HG03039 (cell line): ENCODE measurements around the gene ACOXL.
A peak's percentile ranks its signal among the peaks of the same experiment; 100 is the strongest.
"Not testable (repeated sequence)": the region's sequence is repeated elsewhere in the genome, so short reads cannot be mapped to it uniquely, and the experiment has no call there.

Source experiments
- ATAC-seq: cut with Tn5 transposase; IDR thresholded peaks from one replicate; pipeline ENCODE4 v1.9.1; 2021; ENCODE audit warnings: mild to moderate bottlenecking, moderate library complexity; ENCODE audit not compliant: unreplicated experiment

Gene ACOXL

GRCh38 chr2:111049792-111050640, 317.6 kb downstream of the ACOXL start:
- no peak for ATAC-seq

GRCh38 chr2:111050701-111051376, 318.5 kb downstream of the ACOXL start:
- ATAC-seq, result no peak

DNA sequence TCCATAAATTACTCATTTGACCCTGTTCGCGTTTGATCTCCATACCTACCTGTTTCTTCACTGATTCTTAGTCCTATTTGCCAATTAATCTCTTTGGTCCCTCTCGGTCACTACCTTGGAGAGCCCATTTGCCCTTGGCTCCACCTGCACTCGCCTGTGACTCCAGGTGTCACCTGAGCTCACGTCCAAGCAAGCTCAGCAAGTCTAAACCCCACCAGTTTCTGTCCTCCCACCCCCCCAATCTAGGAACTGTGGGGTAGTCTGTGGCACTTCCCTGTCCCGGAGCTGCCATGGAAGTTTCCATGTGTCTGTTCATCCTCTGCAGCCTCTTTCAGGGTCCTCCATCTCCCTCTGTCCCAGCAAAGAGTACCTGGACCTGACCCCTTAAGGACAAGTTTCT, 320.2 kb downstream of the ACOXL start:
- ATAC-seq, result no peak

GRCh38 chr2:111053266-111053665, 320.9 kb downstream of the ACOXL start:
- no peak for ATAC-seq

DNA sequence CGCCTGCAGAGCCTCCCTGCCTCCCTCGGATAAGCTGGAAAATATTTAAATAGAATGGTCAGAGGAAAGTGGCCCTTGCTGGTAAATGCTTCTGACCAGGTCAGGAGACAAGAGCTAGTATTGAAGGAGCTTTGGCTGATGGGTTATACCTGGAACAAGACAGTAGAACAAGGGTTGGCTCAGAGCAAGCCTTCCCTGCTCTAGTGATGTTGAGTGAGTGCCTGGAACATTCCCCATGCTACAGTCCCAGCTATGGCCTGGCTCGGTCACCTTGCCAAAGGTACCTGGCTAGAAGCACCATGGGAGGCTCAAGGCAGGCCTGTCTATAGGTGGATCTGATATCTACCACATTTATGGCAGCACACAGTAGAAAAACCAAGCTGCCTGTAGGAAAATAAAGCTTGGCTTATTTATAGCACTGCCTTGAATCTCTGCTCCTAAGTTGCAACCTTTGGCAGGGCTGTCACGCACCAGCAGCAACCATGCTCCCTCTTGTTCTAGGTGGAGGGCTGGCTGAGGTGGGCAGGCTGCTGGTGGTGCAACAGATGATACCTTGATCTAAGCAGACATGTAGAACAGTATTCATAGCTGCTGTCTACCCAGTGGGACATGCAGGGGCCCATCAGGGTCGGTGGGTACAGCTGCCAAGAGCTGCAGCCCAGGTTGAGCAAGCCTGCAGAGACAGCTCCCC, 321.6 kb downstream of the ACOXL start:
- ATAC-seq, result no peak

DNA sequence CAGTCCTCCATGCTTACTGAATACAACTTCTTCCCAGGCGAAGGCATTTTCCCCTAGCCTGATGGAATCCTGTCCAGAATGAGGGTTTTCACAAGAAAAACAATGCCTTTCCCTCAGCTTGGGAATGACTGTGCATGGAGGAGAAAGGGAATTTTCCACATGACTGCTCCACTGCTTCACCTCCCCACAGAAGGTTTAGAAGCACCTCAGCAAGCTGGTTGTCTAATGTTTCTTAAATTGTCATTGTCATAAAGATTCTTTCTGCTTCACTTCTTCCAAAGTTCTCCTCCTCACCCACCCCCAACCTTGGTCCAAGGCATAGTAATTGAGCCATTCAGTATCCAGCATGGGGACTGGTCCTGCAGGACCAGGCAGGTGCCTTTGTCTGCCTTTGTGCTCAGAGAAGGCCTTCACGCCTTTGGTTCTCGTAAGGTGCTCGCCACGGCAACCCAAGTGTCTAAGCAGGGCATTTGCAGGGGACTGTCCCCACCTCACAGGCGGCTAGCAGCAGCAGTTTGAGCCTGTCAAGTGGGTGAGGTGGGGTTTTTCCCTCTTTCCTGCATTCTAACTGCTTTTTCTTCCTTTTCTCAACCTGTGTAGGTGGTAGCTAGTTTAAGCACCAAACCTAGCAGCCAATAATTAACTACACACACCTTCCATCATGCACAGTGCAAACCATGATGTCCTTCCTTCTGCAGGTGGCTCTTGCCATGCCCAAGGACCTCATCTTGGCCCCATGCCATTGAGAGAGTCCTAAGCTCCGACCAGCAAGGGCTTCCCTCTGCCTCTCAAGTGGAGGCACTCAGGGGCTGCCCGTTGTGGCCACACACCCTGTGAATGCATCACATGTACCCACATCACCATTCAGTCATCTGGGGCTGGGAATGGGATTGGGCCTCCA, 322.7 kb downstream of the ACOXL start:
- peak; percentile 69 for ATAC-seq

DNA sequence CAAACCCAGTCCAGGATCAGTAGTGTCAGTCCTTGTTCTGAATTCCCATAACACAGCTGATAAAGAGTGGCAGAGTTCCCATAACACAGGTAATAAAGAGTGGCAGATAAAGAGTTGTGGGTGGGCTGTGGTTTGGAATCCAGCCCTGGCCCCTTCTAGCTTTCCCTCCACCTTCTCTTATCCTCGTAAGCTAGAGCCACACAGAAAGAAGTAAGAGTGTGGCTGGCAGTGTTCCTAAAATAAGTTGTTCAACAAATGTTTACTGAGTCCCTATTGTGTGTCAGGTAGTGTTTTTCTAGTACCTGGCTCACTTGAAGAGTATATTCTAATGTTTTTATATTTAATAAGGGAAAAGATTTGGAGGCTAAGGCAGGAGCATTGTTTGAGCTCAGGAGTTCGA, 323.4 kb downstream of the ACOXL start:
- no peak for ATAC-seq

DNA sequence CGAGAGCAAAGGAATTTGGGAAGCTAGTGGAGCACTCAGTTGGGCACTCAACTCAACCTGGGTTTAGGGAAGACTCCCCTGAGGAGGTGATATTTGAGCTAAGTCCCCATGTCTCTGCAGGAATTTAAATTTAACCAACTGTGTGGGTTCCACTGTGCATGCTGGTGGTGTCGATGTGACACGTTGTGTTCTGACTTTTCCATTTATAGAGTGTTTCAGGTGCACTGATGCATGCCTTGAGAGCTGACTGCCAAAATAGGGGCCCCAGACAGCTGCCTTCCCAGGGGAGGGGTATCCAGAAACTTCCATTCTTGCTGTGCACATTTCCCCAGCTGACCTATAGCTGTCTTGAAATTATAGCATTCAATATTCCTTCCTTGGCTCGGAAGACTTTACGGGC, 324.7 kb downstream of the ACOXL start:
- no peak for ATAC-seq

- ATAC-seq, result no peak
Measured at GRCh38 chr2:111057721-111058120, 325.3 kb downstream of the ACOXL start.

GRCh38 chr2:111058264-111058663, 325.9 kb downstream of the ACOXL start:
- no peak for ATAC-seq

DNA sequence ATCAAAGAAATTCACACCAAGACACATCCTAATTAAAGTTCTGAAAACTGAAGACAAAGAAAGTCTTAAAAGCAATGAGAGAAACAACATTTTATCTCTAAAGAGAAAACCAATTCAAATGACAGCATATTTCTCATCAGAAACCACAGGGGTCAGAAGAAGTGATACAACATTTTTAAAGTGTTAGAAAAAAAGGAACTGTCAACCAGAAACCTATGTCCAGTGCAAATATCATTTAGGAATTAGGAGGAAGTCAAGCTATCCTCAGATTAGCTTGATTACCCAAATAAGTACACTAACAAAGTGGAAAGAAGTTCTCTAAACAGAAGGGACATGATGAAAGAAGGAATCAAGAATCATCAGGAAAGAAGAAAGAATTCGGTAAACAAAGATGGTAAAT, 328.8 kb downstream of the ACOXL start:
- ATAC-seq, result no peak

GRCh38 chr2:111062417-111062816, 330.0 kb downstream of the ACOXL start:
- no peak for ATAC-seq

DNA sequence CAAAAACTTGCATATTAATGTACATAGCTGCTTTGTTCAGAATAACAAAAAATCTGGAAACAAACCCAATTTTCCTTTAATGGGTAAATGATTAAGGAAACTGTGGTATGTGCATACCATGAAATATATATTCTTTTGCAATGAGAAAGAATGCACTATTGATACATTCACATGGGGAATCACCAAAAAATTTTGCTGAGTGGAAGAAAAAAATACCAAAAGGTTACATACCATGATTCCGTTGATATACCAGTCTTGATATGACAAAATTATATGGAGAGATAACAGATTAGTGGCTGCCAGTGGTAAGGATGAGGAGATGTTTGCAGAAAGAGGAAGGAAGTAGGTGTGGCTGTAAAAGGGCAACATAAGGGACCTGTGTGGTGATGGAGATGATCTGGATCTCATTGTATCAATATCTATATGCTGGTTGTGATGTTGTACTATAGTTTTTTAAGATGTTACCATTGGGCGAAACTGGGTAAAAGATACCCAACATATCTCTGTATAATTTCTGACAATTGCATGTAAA, 333.8 kb downstream of the ACOXL start:
- no peak for ATAC-seq

DNA sequence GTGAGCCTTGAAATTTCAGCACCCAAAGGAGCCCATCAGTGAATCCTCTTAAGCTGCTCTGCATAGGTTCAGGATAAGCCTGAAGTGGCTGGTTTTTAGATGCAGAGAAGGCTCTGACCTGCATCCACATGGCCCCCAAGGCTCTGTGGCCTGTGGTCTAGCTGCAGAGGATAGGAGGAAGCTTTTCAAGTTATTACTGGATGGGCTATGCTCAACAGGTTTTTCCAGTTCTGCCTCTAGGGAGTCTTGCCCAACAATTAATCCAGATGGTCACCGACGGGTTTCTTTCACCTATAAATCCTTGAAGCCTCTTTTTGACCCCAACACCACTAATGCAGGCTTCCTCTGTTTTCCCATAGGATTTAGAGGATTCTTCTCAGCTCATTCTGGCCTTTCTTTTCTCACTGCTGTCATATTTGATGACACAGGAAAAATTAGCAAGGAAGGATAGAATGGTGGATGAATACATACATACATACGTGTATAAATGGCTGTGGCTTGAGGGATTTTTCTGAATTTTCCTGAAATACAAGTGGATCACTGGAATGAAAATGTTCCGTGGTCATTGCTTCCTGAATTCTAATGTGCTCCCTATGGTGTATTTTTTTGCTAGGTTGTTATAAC, 336.2 kb downstream of the ACOXL start:
- no peak for ATAC-seq

DNA sequence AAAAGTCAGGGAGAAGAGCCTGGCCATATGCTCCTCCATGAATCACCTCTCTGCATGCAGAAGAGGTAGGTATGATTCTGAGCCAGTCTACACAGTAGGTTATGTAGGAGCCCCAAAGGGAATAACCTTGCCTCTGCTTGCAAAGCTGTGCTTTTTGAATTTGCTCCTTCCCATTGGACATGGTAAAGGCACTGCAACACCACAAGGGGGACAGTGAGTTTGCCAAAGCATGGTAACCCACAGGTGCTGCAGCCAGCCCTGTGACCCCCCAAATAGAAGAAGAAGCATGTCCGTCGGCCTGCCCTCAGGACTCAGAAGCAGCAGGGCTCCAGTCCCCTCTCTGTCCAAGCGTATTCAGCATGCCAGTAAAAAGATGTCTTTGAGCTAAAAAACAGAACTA, 337.3 kb downstream of the ACOXL start:
- no peak for ATAC-seq

GRCh38 chr2:111071600-111072171, 339.3 kb downstream of the ACOXL start:
- no peak for ATAC-seq

GRCh38 chr2:111072220-111072871, 340.0 kb downstream of the ACOXL start:
- ATAC-seq, result no peak

DNA sequence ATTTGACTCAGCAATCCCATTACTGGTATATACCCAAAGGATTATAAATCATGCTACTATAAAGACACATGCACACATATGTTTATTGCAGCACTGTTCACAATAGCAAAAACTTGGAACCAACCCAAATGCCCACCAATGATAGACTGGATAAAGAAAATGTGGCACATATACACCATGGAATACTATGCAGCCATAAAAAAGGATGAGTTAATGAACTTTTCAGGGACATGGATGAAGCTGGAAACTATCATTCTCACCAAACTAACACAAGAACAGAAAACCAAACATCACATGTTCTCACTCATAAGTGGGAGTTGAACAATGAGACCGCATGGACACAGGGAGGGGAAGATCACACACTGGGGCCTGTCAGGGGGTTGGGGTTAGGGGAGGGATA, 350.3 kb downstream of the ACOXL start:
- ATAC-seq, result not testable (repeated sequence)

GRCh38 chr2:111091811-111092211, 359.4 kb downstream of the ACOXL start:
- no peak for ATAC-seq
